Measurements from ENCODE around the gene MRAP. TPM values are rescaled to one million over a fixed set of nuclear protein-coding genes. Genes with fewer than 3 reads are reported as not detected.
A peak's percentile ranks its signal among the peaks of the same experiment; 100 is the strongest.

MRAP gene
- polyA plus RNA-seq, 1 donor from 2014 or later: not detected

DNA sequence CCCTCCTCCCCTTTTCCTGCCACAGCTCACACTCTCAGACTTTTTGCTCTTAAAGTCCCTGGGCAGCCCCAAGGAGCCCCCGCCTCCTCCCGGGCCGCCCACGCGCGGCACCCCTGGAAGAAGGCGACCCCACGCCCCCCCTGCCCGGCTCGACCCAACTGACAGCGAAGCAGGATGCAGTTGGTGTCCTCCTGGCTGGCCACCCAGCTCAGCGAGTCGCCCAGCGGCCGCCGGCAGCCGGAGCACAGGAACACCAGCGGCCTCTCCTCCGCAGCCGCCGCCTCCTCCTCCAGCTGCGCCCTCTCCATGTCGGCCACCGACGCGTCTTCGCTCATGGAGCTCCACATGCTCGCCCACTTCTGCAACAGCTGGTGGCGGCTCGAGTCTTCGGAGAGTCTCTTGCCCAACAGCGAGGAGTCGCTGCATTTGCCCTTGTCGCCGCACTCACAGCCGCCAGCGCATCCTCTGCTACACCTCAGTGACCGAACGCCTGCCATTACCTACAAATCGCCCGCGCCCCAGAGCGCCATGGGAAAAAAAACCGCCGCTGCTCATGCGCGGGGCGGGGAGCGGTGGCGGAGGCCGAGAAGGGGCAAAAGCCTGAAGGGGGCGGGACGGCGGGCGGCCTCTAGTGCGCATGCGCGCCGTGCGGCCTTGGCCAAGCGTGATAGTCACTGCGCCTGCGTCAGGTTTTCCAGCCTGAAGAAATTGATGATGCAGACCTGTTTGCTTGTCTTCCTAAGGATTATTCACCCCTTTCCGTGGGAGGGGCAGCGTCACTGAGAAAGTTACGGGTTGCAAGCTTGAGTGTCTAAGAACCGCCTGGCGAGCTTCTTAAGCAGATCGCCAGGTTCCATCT is 19.9 kb upstream of the MRAP start, which contains the start of gene MIS18A:
Gene MIS18A, minus strand, starts transcription at position 532 of the 859 bp plus-strand sequence. Its CDS starts 35 bp downstream, at position 497.
- peaks cover 7 to 20% (median 12%) of the 10 kb centered on the region in 3 donors for H3K4me1 Mint-ChIP-seq
- peak within 1 kb of the TSS; percentile 97 to 99 (median 99) for H3K4me3 Mint-ChIP-seq
- peaks cover 0 to 3% (median 0%) of the 10 kb centered on the region in 3 donors for H3K9me3 Mint-ChIP-seq
- H3K36me3 Mint-ChIP-seq: peaks cover 14% of the 10 kb centered on the region
- H3K27me3 Mint-ChIP-seq: no peaks in the 10 kb centered on the region
- peak within 1 kb of the TSS; percentile 92 to 99 (median 99) for H3K27ac Mint-ChIP-seq

DNA sequence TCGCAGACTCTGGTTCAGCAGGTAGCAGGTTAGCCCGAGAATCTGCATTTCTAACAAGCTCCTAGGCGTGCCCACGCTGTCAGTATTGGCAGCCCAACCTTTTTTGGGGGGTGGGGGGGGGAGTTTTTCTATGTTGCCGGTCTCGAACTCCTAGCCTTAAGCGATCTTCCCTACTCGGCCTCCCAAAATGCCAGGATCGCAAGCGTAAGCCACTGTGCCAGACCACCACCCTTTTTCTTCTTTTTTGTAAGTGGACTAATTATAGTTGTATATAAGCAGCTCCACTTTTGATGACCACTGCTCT is 19.3 kb upstream of the MRAP start:
- no peaks in the 10 kb centered on the region for H3K27me3 Mint-ChIP-seq
- H3K4me3 Mint-ChIP-seq: peak overlapping the region; percentile 97 to 99 (median 99)
- H3K36me3 Mint-ChIP-seq: peaks cover 18% of the 10 kb centered on the region
- peak overlapping the region; percentile 92 to 99 (median 99) for H3K27ac Mint-ChIP-seq
- H3K9me3 Mint-ChIP-seq: peaks cover 0 to 3% (median 0%) of the 10 kb centered on the region in 3 donors
- peaks cover 7 to 20% (median 12%) of the 10 kb centered on the region in 3 donors for H3K4me1 Mint-ChIP-seq

DNA sequence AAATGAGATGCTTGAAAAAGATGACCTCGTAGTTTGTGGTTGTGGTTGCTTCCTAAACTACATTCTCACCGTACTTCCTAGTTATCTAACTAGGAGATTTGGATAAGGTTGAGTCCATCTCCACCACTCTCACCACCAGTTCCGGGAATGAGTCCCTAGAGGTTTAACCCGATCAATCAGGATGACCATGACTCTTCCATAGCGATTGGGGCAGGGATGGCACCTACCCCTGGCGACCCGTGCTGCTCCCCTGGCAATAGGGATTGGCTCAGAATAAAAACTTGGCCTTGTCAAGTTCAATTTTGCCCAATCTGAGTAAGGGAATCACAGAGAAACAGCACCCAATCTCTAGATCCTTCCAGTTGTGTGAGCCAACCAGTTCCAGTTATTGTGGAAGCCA is 17.1 kb upstream of the MRAP start:
- H3K4me3 Mint-ChIP-seq: peak overlapping the region in 2 of 4 donors; percentile 21 to 46
- H3K27ac Mint-ChIP-seq: peak overlapping the region in 1 of 3 donors; percentile 18
- H3K4me1 Mint-ChIP-seq: peaks cover 7 to 13% (median 10%) of the 10 kb centered on the region in 3 donors
- no peaks in the 10 kb centered on the region for H3K27me3 Mint-ChIP-seq
- peaks cover 15% of the 10 kb centered on the region for H3K36me3 Mint-ChIP-seq
- H3K9me3 Mint-ChIP-seq: peaks cover 0 to 3% (median 0%) of the 10 kb centered on the region in 3 donors

DNA sequence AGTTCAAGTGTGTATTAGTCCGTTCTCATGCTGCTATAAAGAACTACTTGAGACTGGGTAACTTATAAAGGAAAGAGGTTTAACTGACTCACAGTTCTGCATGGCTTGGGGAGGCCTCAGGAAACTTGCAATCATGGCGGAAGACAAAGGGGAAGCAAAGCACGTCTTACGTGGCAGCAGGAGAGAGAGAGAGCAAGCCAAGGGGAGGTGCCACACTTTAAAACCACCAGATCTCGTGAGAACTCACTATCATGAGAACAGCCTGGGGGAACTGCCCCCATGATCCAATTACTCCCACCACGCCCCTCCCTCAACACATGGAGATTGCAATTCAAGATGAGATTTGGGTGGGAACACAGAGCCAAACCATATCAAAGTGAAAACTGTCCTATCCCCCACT is 15.7 kb upstream of the MRAP start:
- Mint-ChIP-seq H3K27me3 (no peaks in the 10 kb centered on the region), H3K36me3 (peaks cover 15% of the 10 kb centered on the region), H3K27ac (no peak overlapping the region), H3K4me1 (peaks cover 7 to 12% (median 10%) of the 10 kb centered on the region in 3 donors), H3K4me3 (no peak overlapping the region), H3K9me3 (peaks cover 0 to 3% (median 3%) of the 10 kb centered on the region in 3 donors)

DNA sequence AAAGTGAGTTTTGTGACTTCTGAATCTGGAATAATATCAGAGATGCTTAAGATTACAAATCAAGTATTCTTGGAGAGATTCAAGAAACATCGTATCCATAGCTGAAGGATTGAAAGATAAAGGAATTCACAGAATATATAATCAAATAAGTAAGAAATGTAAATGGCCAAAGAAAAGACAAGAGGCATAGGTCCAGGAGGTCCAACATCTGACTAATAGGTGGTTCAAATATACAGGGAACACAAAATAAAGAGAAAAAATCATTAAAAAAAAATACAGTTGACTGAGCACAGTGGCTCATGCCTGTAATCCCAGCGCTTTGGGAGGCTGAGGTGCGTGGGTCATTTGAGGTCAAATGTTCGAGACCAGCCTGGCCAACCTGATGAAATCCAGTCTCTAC is 13.2 kb upstream of the MRAP start:
- Mint-ChIP-seq H3K4me1 (peaks cover 0 to 2% (median 0%) of the 10 kb centered on the region in 3 donors), H3K27ac (no peak overlapping the region), H3K4me3 (no peak overlapping the region), H3K27me3 (no peaks in the 10 kb centered on the region), H3K36me3 (peaks cover 15% of the 10 kb centered on the region), H3K9me3 (peaks cover 0 to 3% (median 0%) of the 10 kb centered on the region in 3 donors)

DNA sequence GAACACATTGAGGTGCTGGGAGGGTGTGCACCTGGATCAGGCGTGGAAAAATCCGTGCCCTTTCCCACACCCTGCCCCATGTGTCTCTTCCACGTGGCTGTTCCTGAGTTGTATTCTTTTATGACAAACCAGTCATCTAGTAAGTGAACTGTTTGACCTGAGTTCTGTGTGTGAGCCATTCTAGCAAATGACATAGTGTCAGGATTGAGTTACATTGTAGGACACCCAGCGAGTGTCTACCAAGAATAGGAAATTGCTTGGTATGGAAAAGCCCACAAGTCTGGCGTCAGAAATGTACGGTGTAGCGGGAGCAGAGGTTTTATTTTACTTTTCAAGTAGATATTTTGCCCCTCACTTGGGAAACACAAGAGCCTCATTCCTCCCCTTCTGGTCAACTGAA is 1.2 kb upstream of the MRAP start:
- Mint-ChIP-seq H3K4me3 (no peak overlapping the region), H3K27me3 (no peaks in the 10 kb centered on the region), H3K36me3 (peaks cover 12% of the 10 kb centered on the region), H3K27ac (no peak overlapping the region), H3K4me1 (peaks cover 0 to 2% (median 0%) of the 10 kb centered on the region in 3 donors), H3K9me3 (no peaks in the 10 kb centered on the region)

DNA sequence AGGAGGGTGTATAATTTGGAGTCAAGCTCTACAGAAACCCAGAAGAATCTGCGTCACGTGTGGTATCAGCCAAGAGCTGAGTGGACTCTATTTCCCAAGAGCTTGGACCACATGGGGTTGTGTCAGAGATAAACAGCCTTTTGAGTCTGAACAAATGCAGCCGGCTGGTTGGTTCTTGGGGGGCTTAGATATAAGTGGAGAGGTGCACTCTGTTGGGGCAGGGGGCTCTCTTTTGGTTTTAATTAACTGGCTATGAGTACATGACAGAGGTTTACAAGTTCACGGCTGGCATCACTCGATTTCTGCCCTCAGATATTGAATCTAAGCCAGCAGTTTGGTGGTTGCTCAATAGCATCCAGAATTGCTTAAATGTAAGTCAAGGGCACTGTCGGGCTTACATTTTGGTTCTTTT is 501 bp upstream of the MRAP start:
- Mint-ChIP-seq H3K4me3 (no peak overlapping the region), H3K4me1 (peaks cover 0 to 2% (median 0%) of the 10 kb centered on the region in 3 donors)

DNA sequence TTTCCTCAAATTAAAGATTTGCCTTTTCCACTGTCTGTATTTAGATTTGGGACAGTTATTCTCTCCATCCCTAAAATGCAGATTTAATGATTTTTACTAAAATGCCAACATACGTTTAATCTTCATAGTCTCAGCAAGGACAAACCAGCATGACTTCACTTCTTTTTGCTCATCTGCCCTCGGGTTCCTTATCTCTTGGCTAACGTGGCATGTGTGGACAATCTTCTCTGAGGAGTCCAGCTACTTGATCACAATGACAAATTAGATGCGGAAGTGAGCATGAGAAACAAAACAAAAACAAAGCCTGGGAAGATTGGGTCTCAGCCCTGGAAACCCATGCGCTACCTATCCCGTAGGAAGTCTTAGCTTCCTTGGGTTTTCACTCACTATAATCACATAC is 1.0 kb downstream of the MRAP start:
- H3K27me3 Mint-ChIP-seq: no peaks in the 10 kb centered on the region
- peaks cover 9% of the 10 kb centered on the region for H3K36me3 Mint-ChIP-seq
- H3K4me1 Mint-ChIP-seq: peaks cover 0 to 2% (median 0%) of the 10 kb centered on the region in 3 donors
- H3K4me3 Mint-ChIP-seq: no peak overlapping the region
- no peaks in the 10 kb centered on the region for H3K9me3 Mint-ChIP-seq
- no peak overlapping the region for H3K27ac Mint-ChIP-seq

More for the DNA sequence above, 501 bp upstream of the MRAP start:
- Mint-ChIP-seq H3K27ac (no peak overlapping the region), H3K27me3 (no peaks in the 10 kb centered on the region), H3K36me3 (peaks cover 9% of the 10 kb centered on the region), H3K9me3 (no peaks in the 10 kb centered on the region)

DNA sequence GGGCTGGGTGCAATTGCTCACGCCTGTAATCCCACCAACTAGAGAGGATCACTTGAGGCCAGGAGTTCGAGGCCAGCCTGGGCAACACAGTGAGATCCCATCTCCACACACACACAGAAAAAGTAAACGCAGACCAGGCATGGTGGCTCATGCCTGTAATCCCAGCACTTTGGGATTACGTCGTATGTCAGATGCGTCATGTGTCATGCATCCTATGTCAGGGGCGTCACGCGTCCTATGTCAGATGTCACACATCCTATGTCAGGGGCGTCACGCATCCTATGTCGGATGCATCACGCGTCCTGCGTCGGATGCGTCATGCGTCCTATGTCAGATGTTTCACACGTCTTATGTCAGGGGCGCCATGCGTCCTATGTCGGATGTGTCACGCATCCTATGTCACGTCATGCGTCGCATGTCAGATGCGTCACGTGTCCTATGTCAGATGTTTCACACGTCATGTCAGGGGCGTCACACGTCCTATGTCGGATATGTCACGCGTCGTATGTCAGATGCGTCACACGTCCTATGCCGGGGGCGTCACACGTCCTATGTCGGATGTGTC is 1.5 kb downstream of the MRAP start:
- no peak overlapping the region for H3K4me3 Mint-ChIP-seq

DNA sequence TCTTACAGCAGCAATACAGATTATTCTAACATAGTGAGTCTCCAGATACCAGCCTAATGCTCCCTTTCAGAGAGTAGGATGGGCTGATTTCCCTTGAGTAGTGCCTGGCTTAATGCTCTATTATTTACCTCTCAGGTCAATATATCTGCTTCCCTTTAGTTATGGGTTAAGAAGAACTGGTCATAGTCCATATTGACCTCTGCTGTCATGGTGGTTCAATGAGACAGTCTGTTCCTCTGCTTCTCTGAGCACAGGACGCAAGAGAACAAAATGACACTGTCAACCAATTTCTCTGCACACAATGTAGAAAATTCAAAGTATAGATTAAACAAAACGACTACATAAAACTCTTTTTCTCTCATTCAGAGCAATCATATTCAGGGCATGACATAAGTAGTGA is 2.9 kb downstream of the MRAP start:
- no peak overlapping the region for H3K4me3 Mint-ChIP-seq
- H3K27ac Mint-ChIP-seq: no peak overlapping the region
- no peaks in the 10 kb centered on the region for H3K4me1 Mint-ChIP-seq

More for the DNA sequence above, 1.5 kb downstream of the MRAP start:
- no peaks in the 10 kb centered on the region for H3K27me3 Mint-ChIP-seq
- H3K4me1 Mint-ChIP-seq: peaks cover 0 to 2% (median 0%) of the 10 kb centered on the region in 3 donors
- H3K36me3 Mint-ChIP-seq: peaks cover 10% of the 10 kb centered on the region
- H3K9me3 Mint-ChIP-seq: no peaks in the 10 kb centered on the region
- no peak overlapping the region for H3K27ac Mint-ChIP-seq

DNA sequence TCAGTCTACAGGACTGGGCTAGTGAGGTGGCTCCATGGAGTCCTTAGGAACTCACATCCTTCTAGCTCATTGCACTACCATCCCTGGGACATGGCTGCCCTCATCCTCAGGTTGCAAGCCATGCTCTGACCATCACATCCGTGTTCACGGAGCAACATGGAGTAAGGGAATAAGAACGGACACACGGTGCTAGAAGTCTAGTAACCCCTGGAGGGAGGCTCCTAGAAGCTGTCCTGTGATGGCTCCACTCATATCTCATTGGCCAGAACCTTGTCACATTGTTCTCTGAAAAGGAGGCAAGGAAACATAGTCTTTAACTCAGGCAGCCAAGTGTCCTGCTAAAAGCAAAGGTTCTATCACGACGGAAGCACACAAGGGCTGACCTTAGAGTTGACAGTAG is 3.9 kb downstream of the MRAP start:
- Mint-ChIP-seq H3K36me3 (peaks cover 10% of the 10 kb centered on the region), H3K27me3 (no peaks in the 10 kb centered on the region), H3K9me3 (no peaks in the 10 kb centered on the region), H3K4me1 (no peaks in the 10 kb centered on the region), H3K27ac (no peak overlapping the region), H3K4me3 (no peak overlapping the region)

More for the DNA sequence above, 2.9 kb downstream of the MRAP start:
- H3K27me3 Mint-ChIP-seq: no peaks in the 10 kb centered on the region
- H3K9me3 Mint-ChIP-seq: no peaks in the 10 kb centered on the region
- peaks cover 10% of the 10 kb centered on the region for H3K36me3 Mint-ChIP-seq

DNA sequence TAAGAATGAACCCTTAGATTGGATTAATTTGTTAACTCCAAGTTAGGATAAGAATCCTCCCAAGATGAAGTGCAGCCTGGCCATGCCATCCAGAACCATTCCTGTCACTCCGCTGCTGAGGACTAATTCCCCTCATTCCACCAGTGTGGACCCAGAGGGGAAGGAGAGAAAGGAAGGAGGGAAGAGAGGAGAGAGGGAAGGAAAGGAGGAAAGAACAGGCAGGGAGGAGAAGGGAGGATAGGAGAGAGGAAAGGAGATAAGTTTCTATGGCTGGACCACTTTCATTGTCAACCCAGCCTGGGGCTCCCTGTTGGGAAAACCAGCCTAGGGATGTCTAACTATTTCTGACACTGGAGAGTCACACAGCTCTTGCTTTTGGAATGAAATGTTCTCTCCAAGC is 4.7 kb downstream of the MRAP start:
- no peak overlapping the region for H3K4me3 Mint-ChIP-seq
- H3K27me3 Mint-ChIP-seq: no peaks in the 10 kb centered on the region
- H3K36me3 Mint-ChIP-seq: peaks cover 10% of the 10 kb centered on the region
- H3K27ac Mint-ChIP-seq: no peak overlapping the region
- H3K4me1 Mint-ChIP-seq: no peaks in the 10 kb centered on the region
- no peaks in the 10 kb centered on the region for H3K9me3 Mint-ChIP-seq

DNA sequence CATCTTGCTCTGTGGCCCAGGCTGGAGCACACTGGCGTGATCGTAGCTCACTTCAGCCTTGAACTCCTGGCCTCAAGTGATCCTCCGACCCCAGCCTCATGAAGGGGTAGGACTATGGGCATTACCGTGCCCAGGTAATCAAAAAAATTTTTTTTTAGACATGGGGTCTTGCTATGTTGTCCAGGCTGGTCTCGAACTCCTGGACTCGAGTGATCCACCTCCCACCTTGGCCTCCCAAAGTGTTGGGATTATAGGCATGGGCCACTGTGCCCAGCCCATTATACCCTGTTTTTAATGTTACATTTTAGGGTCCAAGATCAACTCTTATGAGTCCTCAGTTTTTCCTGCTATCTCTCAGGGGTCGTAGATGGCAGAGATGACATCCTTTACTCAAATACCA is 6.3 kb downstream of the MRAP start:
- H3K9me3 Mint-ChIP-seq: no peaks in the 10 kb centered on the region
- H3K4me3 Mint-ChIP-seq: no peak overlapping the region
- no peaks in the 10 kb centered on the region for H3K27me3 Mint-ChIP-seq
- H3K27ac Mint-ChIP-seq: peak overlapping the region in 1 of 3 donors; percentile 39
- peaks cover 10% of the 10 kb centered on the region for H3K36me3 Mint-ChIP-seq
- no peaks in the 10 kb centered on the region for H3K4me1 Mint-ChIP-seq

DNA sequence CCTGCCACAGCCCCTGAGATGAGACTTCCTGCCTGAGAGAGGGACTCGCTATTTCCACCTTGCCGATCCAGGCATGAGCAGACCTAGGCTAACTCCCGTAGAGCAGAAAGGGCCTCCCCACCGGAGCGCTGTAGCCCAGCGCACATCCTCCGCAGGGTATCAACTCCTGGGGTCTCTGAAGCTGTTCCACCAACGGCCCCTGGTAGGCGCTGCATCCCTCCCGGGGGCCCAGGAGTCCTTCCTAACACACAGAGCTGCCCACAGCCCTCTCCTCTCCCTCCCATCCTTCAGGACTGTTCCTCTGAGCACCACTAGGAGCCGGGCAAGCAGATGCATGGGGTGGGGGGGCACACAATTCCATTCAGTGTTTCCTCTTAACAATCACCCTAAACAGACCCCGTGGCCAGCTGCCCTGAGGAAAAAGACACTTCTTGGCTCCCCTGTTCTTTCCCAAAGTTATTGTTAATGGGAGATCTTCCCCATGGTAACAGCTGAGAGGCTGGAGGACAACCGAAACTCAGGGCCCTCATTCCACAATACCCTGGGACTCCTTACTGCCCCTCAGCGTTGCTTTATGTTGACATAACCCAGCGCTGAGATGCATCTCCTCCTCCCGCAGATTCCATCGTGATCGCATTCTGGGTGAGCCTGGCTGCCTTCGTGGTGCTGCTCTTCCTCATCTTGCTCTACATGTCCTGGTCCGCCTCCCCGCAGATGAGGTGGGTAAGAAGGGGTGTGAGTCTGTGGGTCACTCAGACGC is 7.5 kb downstream of the MRAP start:
- H3K4me3 Mint-ChIP-seq: no peak overlapping the region
- H3K27ac Mint-ChIP-seq: peak overlapping the region in 1 of 3 donors; percentile 50
- no peaks in the 10 kb centered on the region for H3K9me3 Mint-ChIP-seq
- H3K4me1 Mint-ChIP-seq: no peaks in the 10 kb centered on the region
- H3K27me3 Mint-ChIP-seq: no peaks in the 10 kb centered on the region
- peaks cover 4% of the 10 kb centered on the region for H3K36me3 Mint-ChIP-seq

DNA sequence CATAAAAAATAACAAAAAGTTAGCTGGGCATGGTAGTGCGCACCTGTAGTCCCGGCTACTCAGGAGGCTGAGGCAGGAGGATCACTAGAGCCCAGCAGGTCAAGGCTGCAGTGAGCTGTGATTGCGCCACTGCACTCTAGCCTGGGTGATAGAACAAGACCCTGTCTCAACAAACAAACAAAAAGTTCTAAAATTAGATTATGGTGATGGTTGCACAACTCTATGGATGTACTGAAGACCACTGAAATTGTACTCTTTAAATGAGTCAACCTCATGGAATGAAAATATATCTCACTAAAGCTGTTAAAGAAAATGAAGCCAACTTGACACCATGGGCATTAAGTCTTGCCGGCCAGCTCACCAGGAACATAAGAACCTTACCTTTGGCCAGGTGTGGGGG is 9.1 kb downstream of the MRAP start:
- H3K4me1 Mint-ChIP-seq: no peaks in the 10 kb centered on the region
- H3K4me3 Mint-ChIP-seq: no peak overlapping the region
- no peaks in the 10 kb centered on the region for H3K9me3 Mint-ChIP-seq
- no peak overlapping the region for H3K27ac Mint-ChIP-seq
- no peaks in the 10 kb centered on the region for H3K27me3 Mint-ChIP-seq
- H3K36me3 Mint-ChIP-seq: peaks cover 5% of the 10 kb centered on the region

Data from IgD-negative memory B cell (primary cell).